CD14-positive monocyte (primary cell): Measurements from ENCODE around the gene EPB41L5. TPM values are rescaled to one million over a fixed set of nuclear protein-coding genes. Genes with fewer than 3 reads are reported as not detected.
A peak's percentile ranks its signal among the peaks of the same experiment; 100 is the strongest.

Experiments
- DNase-seq, 3 donors: peaks; one replicate each; pipeline ENCODE4 v3.0.0-alpha.2; 2011 to 2022
- H2AFZ ChIP-seq: 2 replicates; pipeline ENCODE4 v1.6.0; 2012; ENCODE audit warnings: mild to moderate bottlenecking, low read depth, low read length, inconsistent platforms; ENCODE audit not compliant: insufficient read depth, poor library complexity, severe bottlenecking
- H3K27ac ChIP-seq, 2 donors: 1 replicate in 1 of 2; 2 replicates in 1 of 2; pipeline ENCODE4 v1.5.1; 2012 to 2013; ENCODE audit warnings: low read length in 2 of 2, control low read depth in 1 of 2, inconsistent platforms in 1 of 2, low read depth in 1 of 2, mild to moderate bottlenecking in 1 of 2
- H3K27me3 ChIP-seq, 2 donors: one replicate each; pipeline versions ENCODE4 v1.6.0 to v1.6.1; 2011 to 2013; ENCODE audit warnings: low read length in 2 of 2; ENCODE audit not compliant: control insufficient read depth in 2 of 2, insufficient read depth in 2 of 2
- H3K36me3 ChIP-seq, 2 donors: replicated peaks in 1 of 2; 1 replicate in 1 of 2; 2 replicates in 1 of 2; pipeline versions ENCODE4 v1.5.1 to v1.6.1; 2012 to 2013; ENCODE audit warnings: low read length in 2 of 2, control low read depth in 1 of 2, inconsistent platforms in 1 of 2, mild to moderate bottlenecking in 1 of 2; ENCODE audit not compliant: insufficient read depth in 2 of 2, control insufficient read depth in 1 of 2
- H3K4me1 ChIP-seq, 2 donors: 1 replicate in 1 of 2; 2 replicates in 1 of 2; pipeline versions ENCODE4 v1.5.1 to v1.6.1; 2012 to 2013; ENCODE audit warnings: low read length in 2 of 2, control low read depth in 1 of 2, inconsistent platforms in 1 of 2, mild to moderate bottlenecking in 1 of 2, moderate library complexity in 1 of 2; ENCODE audit not compliant: insufficient read depth in 2 of 2, control insufficient read depth in 1 of 2
- H3K4me2 ChIP-seq: replicated peaks from 2 replicates; pipeline ENCODE3; 2012; ENCODE audit warnings: low read length, moderate library complexity, mild to moderate bottlenecking; ENCODE audit not compliant: poor library complexity, severe bottlenecking; ENCODE audit errors: extremely low read depth
- H3K4me3 ChIP-seq, 3 experiments: fragments of 200-600 bp in 1 of 3; sonication (generic) in 1 of 3; replicated peaks in 1 of 3; 1 replicate in 2 of 3; 2 replicates in 1 of 3; pipeline ENCODE4 v1.5.1; 2011 to 2013; ENCODE audit warnings: low read length in 3 of 3, mild to moderate bottlenecking in 3 of 3, control low read depth in 2 of 3, low read depth in 2 of 3, inconsistent platforms in 1 of 3, moderate library complexity in 1 of 3
- H3K79me2 ChIP-seq: 2 replicates; pipeline ENCODE4 v1.6.0; 2012; ENCODE audit warnings: mild to moderate bottlenecking, control low read depth, inconsistent platforms, low read length, moderate library complexity; ENCODE audit not compliant: insufficient read depth
- H3K9ac ChIP-seq: 2 replicates; pipeline ENCODE4 v1.6.0; 2017; ENCODE audit warnings: low read length, mild to moderate bottlenecking; ENCODE audit not compliant: insufficient read depth, poor library complexity, severe bottlenecking
- H3K9me3 ChIP-seq, 2 donors: replicated peaks in 1 of 2; 1 replicate in 1 of 2; 2 replicates in 1 of 2; pipeline versions ENCODE4 v1.5.1 to v1.6.1; 2012 to 2013; ENCODE audit warnings: low read length in 2 of 2, control low read depth in 1 of 2; ENCODE audit not compliant: control insufficient read depth in 1 of 2, insufficient read depth in 1 of 2
- H4K20me1 ChIP-seq: 2 replicates; pipeline ENCODE4 v1.6.0; 2012; ENCODE audit warnings: mild to moderate bottlenecking, low read length, control low read depth, moderate library complexity; ENCODE audit not compliant: insufficient read depth
- H3K27ac Mint-ChIP-seq, 7 donors: one replicate each; pipeline ENCODE4 v1.8.0; 2020; ENCODE audit warnings: mild to moderate bottlenecking in 7 of 7, mixed read lengths in 7 of 7, moderate library complexity in 6 of 7, inconsistent platforms in 2 of 7
- H3K27me3 Mint-ChIP-seq, 3 donors: one replicate each; pipeline ENCODE4 v1.8.0; 2021 to 2022; ENCODE audit warnings: low read depth in 3 of 3, mild to moderate bottlenecking in 3 of 3, mixed read lengths in 3 of 3, moderate library complexity in 3 of 3, inconsistent platforms in 1 of 3
- H3K36me3 Mint-ChIP-seq, 2 donors: one replicate each; pipeline ENCODE4 v1.8.0; 2020; ENCODE audit warnings: mixed read lengths in 2 of 2, inconsistent platforms in 1 of 2, mild to moderate bottlenecking in 1 of 2
- H3K4me1 Mint-ChIP-seq: one replicate; pipeline ENCODE4 v1.8.0; 2020; ENCODE audit warnings: mild to moderate bottlenecking, mixed read lengths
- H3K4me3 Mint-ChIP-seq, 2 donors: one replicate each; pipeline ENCODE4 v1.8.0; 2020; ENCODE audit warnings: mild to moderate bottlenecking in 2 of 2, mixed read lengths in 2 of 2, moderate library complexity in 1 of 2
- H3K9me3 Mint-ChIP-seq, 7 donors: one replicate each; pipeline ENCODE4 v1.8.0; 2020 to 2022; ENCODE audit warnings: mixed read lengths in 7 of 7, mild to moderate bottlenecking in 6 of 7, moderate library complexity in 6 of 7, inconsistent platforms in 2 of 7
- WGBS: methylation state at CpG from one replicate; pipeline ENCODE4 v1.1.5; 2013; ENCODE audit warnings: missing lambda C conversion rate; ENCODE audit not compliant: insufficient coverage; 5-methylcytosine and 5-hydroxymethylcytosine counted together
- intact Hi-C, 2 donors: fragments of 100-400 bp; cut with micrococcal nuclease; formaldehyde crosslinking; loops; one replicate each; pipeline versions ENCODE4 v1.15.0 to v1.15.1; 2023
- polyA plus RNA-seq, 3 donors: library from polyadenylated mRNA; depleted of rRNA in 1 of 3; unstranded in 2 of 3; stranded (reverse) in 1 of 3; fragments of 300-500 nt in 2 of 3; fragments of >200 nt in 1 of 3; fragmentation: Illumina TruSeq in 2 of 3; gene quantifications; 1 replicate in 2 of 3; 2 replicates in 1 of 3; pipeline ENCODE4 v1.2.3, GENCODE V29; 2012 to 2021
- TF ChIP-seq, protein P1 (sequence below): fragments of 200-600 bp; IDR thresholded peaks from one replicate; pipeline ENCODE4 v1.8.0; 2022; ENCODE audit warnings: antibody characterized with exemption, mild to moderate bottlenecking

Gene EPB41L5
- polyA plus RNA-seq, 3 donors, result 1.4 to 2.4 (median 2.0) TPM

DNA sequence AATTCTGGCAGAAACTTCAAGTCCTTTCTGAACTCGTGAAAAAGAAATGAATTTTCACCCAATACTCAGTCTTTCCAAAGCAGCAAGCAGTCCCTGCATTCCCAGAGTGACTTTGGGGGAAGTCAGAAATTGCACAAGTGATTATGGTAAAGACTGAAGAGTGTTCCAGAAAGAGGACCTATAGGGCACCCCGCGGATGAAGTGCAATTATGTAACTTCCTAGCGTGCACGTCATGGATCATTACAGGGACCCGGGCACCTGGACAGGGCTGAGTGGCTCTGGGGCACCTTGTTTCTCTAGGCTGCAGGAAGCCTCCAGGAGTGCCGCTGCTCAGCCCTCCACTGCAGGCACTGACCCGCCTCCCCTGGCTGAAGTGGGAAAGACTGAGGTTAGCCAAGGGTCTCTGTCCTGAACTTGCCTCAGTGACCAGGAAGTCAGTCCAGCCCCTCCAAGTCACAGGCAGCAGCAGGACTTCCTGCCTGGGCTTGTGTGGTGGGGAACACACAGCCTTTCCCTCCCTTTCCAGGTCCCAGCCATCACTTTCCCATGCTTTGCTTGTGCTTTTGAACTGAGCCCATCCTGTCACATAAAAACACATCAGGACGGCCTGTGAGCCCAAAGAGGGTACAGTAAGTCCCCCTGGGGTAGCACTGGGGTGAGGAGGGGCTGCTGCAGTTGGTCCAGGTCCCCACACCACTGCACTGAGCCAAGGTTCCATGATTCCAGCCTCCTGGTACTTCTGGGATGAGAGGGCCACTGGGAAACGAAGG is 190.6 kb downstream of the EPB41L5 start:
- WGBS, result 0% methylated on average over 5 of the region's 10 CpGs
- H3K27ac Mint-ChIP-seq, result peak overlapping the region in 5 of 7 donors; percentile 40 to 76 (median 63)

DNA sequence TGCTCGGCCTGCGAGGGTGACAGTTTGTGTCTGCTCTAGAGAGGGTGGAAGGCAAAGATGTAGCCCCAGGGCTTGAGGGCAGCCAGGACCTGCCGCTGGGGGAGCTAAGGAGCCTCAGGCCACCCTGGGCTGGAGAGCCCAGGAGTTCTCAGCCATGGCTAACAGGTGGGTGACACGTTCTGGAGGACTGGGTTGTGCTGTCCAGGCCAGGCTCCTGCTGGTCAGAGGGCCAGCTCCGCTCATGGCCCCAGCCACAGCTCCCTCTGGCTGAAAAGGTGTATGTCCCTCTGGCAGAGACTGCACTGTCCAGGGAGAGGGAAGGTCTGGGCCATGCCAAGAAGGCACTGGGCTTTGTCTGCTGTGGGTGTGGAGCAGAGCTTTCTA is 191.1 kb downstream of the EPB41L5 start:
- Mint-ChIP-seq H3K9me3 (peaks cover 0 to 5% (median 2%) of the 10 kb centered on the region in 7 donors), H3K4me1 (peaks cover 21% of the 10 kb centered on the region), H3K27ac (peak overlapping the region in 2 of 7 donors; percentile 73 to 76)

More for the DNA sequence above, 190.6 kb downstream of the EPB41L5 start:
- Mint-ChIP-seq H3K9me3 (peaks cover under 1 to 6% (median 3%) of the 10 kb centered on the region in 7 donors), H3K36me3 (no peaks in the 10 kb centered on the region), H3K4me1 (peaks cover 21% of the 10 kb centered on the region), H3K27me3 (peaks cover 0 to 3% (median 0%) of the 10 kb centered on the region in 3 donors), H3K4me3 (peak overlapping the region in 1 of 2 donors; percentile 53)
- TF ChIP-seq, protein P1, sequence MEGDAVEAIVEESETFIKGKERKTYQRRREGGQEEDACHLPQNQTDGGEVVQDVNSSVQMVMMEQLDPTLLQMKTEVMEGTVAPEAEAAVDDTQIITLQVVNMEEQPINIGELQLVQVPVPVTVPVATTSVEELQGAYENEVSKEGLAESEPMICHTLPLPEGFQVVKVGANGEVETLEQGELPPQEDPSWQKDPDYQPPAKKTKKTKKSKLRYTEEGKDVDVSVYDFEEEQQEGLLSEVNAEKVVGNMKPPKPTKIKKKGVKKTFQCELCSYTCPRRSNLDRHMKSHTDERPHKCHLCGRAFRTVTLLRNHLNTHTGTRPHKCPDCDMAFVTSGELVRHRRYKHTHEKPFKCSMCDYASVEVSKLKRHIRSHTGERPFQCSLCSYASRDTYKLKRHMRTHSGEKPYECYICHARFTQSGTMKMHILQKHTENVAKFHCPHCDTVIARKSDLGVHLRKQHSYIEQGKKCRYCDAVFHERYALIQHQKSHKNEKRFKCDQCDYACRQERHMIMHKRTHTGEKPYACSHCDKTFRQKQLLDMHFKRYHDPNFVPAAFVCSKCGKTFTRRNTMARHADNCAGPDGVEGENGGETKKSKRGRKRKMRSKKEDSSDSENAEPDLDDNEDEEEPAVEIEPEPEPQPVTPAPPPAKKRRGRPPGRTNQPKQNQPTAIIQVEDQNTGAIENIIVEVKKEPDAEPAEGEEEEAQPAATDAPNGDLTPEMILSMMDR, result no peak
- Histone ChIP-seq H3K27ac (peak overlapping the region in 1 of 2 donors; percentile 14), H4K20me1 (no peaks in the 10 kb centered on the region), H3K9ac (no peak overlapping the region), H3K4me3 (no peak overlapping the region), H3K4me2 (peak overlapping the region; percentile 30), H3K36me3 (no peaks in the 10 kb centered on the region), H3K4me1 (peaks cover 16 to 20% of the 10 kb centered on the region in 2 donors), H3K27me3 (no peaks in the 10 kb centered on the region), H2AFZ (peak overlapping the region; percentile 37), H3K9me3 (no peaks in the 10 kb centered on the region), H3K79me2 (no peaks in the 10 kb centered on the region)
- intact Hi-C loops, result no loop called here
- peak; percentile 50 to 92 (median 65) for DNase-seq

More for the DNA sequence above, 191.1 kb downstream of the EPB41L5 start:
- Histone ChIP-seq H3K4me1 (peaks cover 16 to 20% of the 10 kb centered on the region in 2 donors), H3K9ac (no peak overlapping the region), H3K27me3 (no peaks in the 10 kb centered on the region), H3K4me2 (no peak overlapping the region), H3K36me3 (no peaks in the 10 kb centered on the region), H3K79me2 (no peaks in the 10 kb centered on the region), H4K20me1 (no peaks in the 10 kb centered on the region), H3K4me3 (no peak overlapping the region), H2AFZ (no peak overlapping the region), H3K27ac (no peak overlapping the region), H3K9me3 (no peaks in the 10 kb centered on the region)
- Mint-ChIP-seq H3K27me3 (peaks cover 0 to 3% (median 0%) of the 10 kb centered on the region in 3 donors), H3K4me3 (no peak overlapping the region), H3K36me3 (no peaks in the 10 kb centered on the region)
- DNase-seq, result no peak
- WGBS, result 95% methylated on average over 3 of the region's 5 CpGs
- TF ChIP-seq, protein P1, result no peak
- intact Hi-C loops, result no loop called here
